GM10248 (cell line): ENCODE results near the gene TTC32.

Experiments used
- CTCF ChIA-PET: fragments of 300-600 bp; sonication (Branson Sonifier 250); formaldehyde crosslinking; extraction: SDS; loops from one replicate; lab custom pipeline; 2021; ENCODE audit warnings: antibody characterized with exemption; lab: Yijun Ruan, JAX
- POLR2A ChIA-PET: fragments of 350-650 bp; sonication (Branson Sonifier 250); formaldehyde crosslinking; extraction: SDS; loops from one replicate; lab custom pipeline; 2020; ENCODE audit warnings: antibody characterized with exemption; lab: Yijun Ruan, JAX
- DNase-seq: peaks from one replicate; pipeline ENCODE4 v3.0.0; 2012; ENCODE audit errors: extremely low spot score
- TF ChIP-seq, protein P1 (sequence below): IDR thresholded peaks from 2 replicates; pipeline ENCODE4 v1.5.1; 2012; ENCODE audit warnings: mild to moderate bottlenecking, low read depth; ENCODE audit errors: extremely low read depth, missing control alignments, control extremely low read depth

Gene TTC32

DNA sequence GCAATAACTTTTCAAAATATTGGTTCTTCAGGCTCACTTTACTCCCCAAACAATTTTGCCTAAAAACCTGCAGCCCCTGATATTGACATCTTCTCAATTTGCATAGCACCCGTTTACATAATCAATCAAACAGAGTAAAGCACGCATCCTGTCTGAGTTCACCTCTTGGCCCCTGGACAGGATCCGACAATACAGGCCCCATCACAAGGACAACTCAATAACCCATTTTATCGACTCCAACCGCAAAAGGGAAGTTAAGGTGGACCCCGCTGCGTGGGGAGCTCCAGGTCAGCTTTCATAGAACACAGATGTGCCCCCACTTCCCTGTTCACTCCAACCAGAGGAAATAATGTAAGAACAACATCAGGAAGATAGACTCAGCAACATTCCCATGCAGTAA is 44.7 kb downstream of the TTC32 start:
- CTCF ChIA-PET: no interaction called here
- TF ChIP-seq, protein P1, sequence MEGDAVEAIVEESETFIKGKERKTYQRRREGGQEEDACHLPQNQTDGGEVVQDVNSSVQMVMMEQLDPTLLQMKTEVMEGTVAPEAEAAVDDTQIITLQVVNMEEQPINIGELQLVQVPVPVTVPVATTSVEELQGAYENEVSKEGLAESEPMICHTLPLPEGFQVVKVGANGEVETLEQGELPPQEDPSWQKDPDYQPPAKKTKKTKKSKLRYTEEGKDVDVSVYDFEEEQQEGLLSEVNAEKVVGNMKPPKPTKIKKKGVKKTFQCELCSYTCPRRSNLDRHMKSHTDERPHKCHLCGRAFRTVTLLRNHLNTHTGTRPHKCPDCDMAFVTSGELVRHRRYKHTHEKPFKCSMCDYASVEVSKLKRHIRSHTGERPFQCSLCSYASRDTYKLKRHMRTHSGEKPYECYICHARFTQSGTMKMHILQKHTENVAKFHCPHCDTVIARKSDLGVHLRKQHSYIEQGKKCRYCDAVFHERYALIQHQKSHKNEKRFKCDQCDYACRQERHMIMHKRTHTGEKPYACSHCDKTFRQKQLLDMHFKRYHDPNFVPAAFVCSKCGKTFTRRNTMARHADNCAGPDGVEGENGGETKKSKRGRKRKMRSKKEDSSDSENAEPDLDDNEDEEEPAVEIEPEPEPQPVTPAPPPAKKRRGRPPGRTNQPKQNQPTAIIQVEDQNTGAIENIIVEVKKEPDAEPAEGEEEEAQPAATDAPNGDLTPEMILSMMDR: no peak

DNA sequence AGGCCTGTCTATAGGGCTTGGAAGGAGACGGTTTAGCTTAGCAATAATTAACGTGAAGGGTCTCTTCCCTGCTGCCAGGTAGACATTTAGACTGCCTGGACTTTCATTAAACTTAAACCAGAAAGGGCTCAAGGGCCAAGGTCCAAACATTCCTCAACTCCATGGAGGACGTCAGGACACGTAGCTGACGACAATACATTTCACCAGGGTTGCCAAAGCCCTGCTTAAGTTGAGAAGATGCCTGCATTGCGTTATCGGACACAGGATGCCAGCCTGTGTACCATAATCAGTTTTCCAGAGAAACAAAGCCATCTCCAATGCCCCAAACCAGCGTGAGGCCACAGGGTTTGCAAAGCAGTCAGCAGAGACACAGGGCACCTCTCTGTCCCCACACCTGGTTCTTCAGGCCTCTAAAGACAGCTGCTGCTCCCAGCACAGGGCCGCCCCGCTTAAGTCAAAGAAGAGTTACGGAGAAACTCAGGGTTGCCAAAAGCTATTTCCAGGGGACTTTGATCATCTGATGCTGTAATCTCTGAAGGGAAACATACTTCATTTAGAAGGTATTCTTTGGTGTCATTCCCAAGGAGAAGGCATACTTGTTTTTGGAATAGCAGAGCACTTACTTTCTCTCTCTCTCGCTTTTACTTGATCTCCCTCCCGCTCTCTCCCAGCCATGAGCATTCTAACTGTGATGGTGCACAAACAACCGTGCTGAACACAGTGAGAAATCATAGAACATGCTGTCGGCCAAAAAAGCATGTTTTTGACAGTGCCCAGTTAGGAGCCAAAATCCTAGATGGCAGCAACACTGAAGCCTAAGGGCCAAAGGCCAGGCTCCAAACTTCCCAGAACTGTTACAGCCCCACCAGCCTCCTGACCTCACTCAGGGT is 46.0 kb downstream of the TTC32 start:
- ChIA-PET CTCF (interaction anchor here (4.3 kb wide), 1 partner anchor 7 kb away, joined by 26 read pairs; no protein-coding TSS in a partner anchor), POLR2A (no interaction called here)
- TF ChIP-seq, protein P1: no peak
- DNase-seq: no peak

More for the DNA sequence above, 44.7 kb downstream of the TTC32 start:
- POLR2A ChIA-PET: no interaction called here
- DNase-seq: no peak

DNA sequence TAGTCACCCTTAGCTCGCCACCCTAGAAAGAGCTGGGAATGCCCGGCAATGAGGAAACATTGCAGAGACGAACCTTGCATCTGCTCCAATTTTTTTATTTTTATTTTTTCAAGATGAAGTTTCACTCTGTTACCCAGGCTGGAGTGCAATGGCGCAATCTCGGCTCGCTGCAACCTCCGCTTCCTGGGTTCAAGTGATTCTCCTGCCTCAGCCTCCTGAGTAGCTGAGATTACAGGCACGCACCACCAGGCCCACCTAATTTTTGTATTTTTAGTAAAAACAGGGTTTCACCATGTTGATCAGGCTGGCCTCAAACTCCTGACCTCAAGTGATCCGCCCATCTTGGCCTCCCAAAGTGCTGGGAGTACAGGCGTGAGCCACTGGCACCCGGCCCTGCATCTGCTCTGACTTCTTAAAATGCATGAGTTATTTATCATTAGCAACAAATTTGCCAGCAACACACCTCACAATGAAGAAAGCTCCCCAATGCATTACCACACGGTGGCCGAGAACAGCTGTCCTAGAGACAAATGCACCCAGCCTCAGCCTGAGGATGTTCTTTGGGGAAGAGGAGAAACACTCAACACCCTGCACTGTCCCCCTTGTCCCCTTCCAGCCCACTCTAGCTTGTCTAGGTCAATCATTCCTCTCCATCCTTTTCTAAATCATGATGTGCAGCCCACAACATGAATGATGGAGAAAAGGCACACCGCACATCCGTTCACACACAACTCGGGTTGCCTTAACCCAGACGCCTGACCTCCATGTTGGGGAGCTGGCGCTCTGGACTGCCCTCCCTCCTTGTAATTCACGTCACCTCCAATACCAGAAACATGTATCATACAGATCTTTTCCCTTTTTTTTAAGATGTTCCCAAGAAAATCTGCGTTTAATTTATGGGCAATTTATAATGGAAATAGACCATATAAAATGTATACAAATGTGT is 46.9 kb downstream of the TTC32 start:
- CTCF ChIA-PET: interaction anchor here (4.3 kb wide), 1 partner anchor 8 kb away, joined by 26 read pairs; no protein-coding TSS in a partner anchor

DNA sequence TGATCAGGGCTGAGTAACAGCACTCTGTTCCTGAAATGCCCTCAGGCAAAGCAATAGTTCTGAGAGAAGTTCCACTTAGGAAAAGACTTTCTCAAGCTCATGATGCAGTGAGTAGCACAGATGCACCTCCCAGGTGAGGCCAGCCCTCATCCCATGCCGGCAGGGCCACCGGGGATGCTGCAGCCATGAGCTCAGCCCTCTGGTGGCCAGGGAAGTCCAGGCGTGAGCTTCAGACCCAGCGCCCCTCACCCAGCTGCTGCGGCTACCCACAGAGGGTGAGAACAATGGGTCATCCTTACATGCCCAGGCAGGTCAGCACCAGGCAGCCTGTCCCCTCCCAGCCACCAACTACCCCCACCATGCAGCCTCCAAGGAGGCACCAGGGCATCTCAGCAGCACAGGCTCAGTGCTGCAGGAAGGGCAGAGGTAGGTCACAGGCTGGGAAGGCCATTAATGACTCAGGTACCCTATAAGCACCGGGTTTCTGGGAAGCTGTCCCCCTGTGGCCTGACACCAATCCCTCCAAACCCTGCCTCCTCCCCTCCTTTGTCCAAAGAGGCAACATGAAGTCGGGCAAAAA is 50.6 kb downstream of the TTC32 start:
- no peak for DNase-seq
- CTCF ChIA-PET: no interaction called here
- POLR2A ChIA-PET: no interaction called here
- TF ChIP-seq, protein P1: no peak

More for the DNA sequence above, 46.9 kb downstream of the TTC32 start:
- POLR2A ChIA-PET: no interaction called here
- no peak for DNase-seq
- TF ChIP-seq, protein P1: no peak

DNA sequence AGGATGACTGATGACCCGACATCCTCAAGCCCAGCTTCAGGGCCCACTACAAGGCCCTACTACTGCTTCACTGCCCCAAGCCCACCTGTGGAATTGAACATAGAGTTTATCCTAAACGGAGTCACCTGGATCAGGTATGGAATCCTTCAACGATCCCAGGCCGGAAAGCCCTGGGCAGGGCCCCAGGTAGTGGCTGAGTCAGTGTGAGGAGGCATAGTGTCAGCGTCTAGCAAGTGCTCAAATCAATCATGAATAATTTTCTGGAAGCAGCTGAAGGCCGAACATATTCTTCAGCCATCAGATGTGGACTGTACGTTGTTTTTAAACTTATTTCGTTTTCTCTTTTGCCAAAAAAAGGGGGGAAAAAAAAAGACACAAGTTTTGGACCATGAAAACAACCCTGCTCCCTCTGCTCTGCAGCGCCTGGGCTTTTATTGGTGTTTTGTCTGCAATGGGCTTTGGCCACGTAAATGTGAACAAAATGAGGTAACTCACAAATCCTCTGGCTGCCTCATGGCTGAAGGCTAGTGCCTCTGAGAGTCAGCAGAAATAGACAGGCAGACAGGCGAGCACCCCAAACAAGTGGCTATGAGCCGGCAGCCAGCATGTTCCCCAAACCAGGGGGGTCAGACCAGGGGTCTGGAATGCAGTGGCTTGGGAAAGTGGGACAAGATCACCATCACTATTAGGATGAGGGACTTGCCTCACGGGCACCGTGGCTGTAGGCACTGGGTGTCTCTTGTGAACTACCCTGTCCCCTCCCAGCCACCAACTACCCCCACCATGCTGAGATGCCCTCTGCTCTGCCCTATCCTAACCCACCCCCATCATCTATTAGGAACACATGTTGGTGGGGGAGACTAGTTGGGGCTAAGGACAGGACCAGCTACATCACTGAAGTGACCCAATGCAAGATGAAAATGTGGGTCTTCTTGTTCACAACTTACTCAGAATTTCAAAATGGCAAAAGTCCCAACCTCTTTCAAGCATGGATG is 51.4 kb downstream of the TTC32 start:
- ChIA-PET CTCF (interaction anchor here (1.1 kb wide), 1 partner anchor 8 kb away, joined by 3 read pairs; no protein-coding TSS in a partner anchor), POLR2A (no interaction called here)
- TF ChIP-seq, protein P1: no peak
- DNase-seq: no peak
